NB4 (cell line): ENCODE data around the gene RAB23.
"Not testable (repeated sequence)": the region's sequence is repeated elsewhere in the genome, so short reads cannot be mapped to it uniquely, and the experiment has no call there.

Experiments used
- DNase-seq: peaks from one replicate; pipeline ENCODE4 v3.0.0; 2010; ENCODE audit warnings: low read depth
- H3K4me3 ChIP-seq: one replicate; pipeline ENCODE4 v1.5.1; 2011; ENCODE audit warnings: mild to moderate bottlenecking, low read depth, low read length, moderate library complexity
- MYC ChIP-seq: IDR thresholded peaks from 2 replicates; pipeline ENCODE4 v1.6.1; 2011; ENCODE audit warnings: low read depth, low read length
- POLR2A ChIP-seq: IDR thresholded peaks from 2 replicates; pipeline ENCODE4 v1.6.1; 2011; ENCODE audit warnings: mild to moderate bottlenecking; ENCODE audit not compliant: insufficient read length; ENCODE audit errors: extremely low read depth
- TF ChIP-seq, protein P1 (sequence below): IDR thresholded peaks from one replicate; pipeline ENCODE4 v1.5.1; 2012; ENCODE audit warnings: low read depth, low read length
- TF ChIP-seq, protein P2 (sequence below): IDR thresholded peaks from 2 replicates; pipeline ENCODE4 v1.6.1; 2011; ENCODE audit warnings: low read depth, low read length

RAB23 gene

DNA sequence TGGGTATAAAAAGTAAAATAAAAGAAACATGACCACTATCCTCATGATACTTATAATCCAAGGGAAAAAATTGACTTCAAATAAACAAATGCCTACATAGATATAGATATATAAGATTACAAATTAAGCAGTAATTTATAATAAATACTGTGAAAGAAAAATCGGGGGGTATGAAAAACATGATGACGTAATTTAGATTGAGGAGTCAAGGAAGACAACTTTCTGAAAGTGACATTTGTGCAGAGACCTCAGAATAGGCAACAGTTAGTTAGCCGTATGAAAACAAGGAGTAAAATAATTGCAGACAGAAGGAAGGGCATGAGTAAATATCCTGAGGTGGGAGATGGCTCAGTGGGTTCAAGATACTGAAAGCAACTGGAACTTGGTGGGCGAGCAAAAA is 28.2 kb upstream of the RAB23 start:
- no peak for DNase-seq
- no peak for TF ChIP-seq POLR2A
- TF ChIP-seq, protein P1, sequence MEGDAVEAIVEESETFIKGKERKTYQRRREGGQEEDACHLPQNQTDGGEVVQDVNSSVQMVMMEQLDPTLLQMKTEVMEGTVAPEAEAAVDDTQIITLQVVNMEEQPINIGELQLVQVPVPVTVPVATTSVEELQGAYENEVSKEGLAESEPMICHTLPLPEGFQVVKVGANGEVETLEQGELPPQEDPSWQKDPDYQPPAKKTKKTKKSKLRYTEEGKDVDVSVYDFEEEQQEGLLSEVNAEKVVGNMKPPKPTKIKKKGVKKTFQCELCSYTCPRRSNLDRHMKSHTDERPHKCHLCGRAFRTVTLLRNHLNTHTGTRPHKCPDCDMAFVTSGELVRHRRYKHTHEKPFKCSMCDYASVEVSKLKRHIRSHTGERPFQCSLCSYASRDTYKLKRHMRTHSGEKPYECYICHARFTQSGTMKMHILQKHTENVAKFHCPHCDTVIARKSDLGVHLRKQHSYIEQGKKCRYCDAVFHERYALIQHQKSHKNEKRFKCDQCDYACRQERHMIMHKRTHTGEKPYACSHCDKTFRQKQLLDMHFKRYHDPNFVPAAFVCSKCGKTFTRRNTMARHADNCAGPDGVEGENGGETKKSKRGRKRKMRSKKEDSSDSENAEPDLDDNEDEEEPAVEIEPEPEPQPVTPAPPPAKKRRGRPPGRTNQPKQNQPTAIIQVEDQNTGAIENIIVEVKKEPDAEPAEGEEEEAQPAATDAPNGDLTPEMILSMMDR = no peak
- TF ChIP-seq MYC = no peak
- TF ChIP-seq, protein P2, sequence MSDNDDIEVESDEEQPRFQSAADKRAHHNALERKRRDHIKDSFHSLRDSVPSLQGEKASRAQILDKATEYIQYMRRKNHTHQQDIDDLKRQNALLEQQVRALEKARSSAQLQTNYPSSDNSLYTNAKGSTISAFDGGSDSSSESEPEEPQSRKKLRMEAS = no peak
- no peak overlapping the region for H3K4me3 ChIP-seq

DNA sequence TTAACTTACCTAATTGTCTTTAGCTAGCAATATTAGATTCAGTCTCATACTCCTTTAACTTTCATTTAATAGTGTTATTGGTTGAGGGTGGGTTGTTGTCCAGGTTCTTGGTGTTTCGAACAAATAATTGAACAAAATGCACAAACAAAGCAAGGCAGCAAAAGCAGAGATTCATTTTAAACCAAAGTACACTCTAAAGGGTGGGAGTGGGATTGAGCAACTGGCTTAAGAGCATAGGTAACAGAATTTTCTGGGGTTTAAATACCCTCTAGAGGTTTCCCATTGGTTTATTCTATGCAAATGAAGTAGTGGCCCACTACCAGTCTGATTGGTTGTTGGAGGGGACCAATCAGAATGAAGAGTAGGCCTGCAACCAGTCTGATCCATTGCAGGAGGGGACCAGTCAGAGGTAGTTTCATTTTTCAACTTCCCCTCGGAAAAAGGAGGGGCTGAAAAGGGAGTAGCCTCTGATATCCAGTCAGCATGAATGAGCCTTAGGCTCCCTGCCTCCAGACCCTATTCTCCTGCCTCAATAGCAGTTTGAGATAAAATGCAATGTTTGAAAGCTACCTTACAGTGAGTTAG is 26.3 kb upstream of the RAB23 start:
- H3K4me3 ChIP-seq = no peak overlapping the region
- peak; percentile 21 for DNase-seq
- TF ChIP-seq, protein P1 = no peak
- TF ChIP-seq, protein P2 = no peak
- TF ChIP-seq MYC (no peak), POLR2A (no peak)

DNA sequence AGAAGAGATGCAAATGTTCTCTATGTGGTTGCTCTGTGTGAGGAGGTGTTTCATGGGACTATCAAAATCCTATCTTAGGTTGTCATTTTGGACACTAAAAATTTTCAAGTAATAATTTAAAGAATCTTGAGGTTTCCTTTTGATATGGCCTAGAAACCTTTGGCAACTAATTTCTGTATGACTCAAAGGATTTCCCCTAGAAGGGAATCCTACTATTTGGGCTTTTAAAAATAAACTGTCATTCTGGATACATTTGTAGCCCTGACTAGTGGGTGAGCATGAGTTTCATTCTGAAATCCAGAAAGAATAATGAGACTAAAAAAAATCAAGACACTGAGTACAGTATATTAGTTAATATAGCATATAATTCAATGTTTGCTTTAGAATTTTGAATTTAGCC is 25.5 kb upstream of the RAB23 start:
- TF ChIP-seq POLR2A (no peak), MYC (no peak)
- TF ChIP-seq, protein P2 = no peak
- TF ChIP-seq, protein P1 = no peak
- no peak for DNase-seq
- H3K4me3 ChIP-seq = no peak overlapping the region

- TF ChIP-seq MYC (no peak), POLR2A (no peak)
- TF ChIP-seq, protein P1 = no peak
- TF ChIP-seq, protein P2 = no peak
- no peak for DNase-seq
Measured at GRCh38 chr6:57246307-57246706, 24.2 kb upstream of the RAB23 start.

DNA sequence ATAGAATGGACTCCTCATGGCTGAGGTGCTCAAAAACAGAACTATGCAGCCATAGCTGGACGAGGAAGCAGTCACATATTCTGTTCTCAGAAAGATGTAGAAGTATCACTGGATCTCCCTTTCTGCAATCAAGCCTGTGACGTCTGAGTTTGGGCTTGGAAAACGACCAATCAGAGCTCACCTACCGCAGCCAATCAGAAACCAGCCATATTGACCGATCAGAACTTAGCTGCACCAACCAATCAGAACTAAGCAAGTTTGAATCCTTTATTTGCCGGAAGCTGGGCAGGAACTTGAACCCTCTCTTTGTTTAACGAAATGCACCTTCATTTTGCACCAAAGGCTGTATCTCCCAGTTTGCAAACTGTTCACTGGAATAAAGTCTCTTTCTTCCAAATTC is 21.8 kb upstream of the RAB23 start:
- TF ChIP-seq MYC (no peak), POLR2A (no peak)
- TF ChIP-seq, protein P1 = no peak
- TF ChIP-seq, protein P2 = no peak
- no peak overlapping the region for H3K4me3 ChIP-seq
- no peak for DNase-seq

More at GRCh38 chr6:57246307-57246706, 24.2 kb upstream of the RAB23 start:
- H3K4me3 ChIP-seq = no peak overlapping the region

GRCh38 chr6:57243526-57243925 is 21.4 kb upstream of the RAB23 start:
- DNase-seq, H3K4me3 ChIP-seq: not testable (repeated sequence)
